CD4-positive, alpha-beta T cell treated with Interleukin-4 for 4 hours (primary cell): ENCODE data around the gene TCEAL8.

Source experiments
- DNase-seq: peaks from one replicate; pipeline ENCODE4 v3.0.0-alpha.2; 2020

The TCEAL8 gene

DNA sequence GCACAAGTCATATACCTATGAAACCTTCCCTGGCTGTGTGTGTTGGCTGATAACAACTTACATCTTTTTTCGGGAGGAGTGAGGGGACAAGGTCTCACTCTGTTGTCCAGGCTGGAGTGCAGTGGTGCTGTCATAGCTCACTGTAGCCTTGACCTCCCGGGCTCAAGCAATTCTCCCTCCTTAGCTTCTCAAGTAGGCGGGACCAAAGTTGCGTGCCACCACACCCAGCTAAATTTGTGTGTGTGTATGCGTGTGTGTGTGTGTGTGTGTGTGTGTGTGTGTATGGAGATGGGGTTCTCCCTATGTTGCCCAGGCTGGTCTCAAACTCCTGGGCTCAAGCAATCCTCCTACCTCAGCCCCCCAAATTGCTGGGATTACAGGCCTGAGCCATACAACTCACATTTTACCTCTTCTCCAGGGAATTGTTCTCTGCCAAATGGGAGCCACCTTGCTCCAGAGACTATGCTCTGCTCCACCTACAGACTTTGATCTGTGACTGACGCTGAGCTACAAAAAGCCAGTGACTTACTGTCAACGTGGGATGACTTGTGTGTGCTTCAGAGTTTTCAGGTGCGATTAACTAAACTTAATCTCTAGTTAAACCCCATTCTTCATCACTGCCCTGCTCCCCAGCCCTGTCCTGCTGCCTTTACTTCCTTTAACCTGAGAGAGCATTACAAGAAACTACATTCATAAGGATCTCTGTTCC is 42.1 kb downstream of the TCEAL8 start:
- no peak for DNase-seq

DNA sequence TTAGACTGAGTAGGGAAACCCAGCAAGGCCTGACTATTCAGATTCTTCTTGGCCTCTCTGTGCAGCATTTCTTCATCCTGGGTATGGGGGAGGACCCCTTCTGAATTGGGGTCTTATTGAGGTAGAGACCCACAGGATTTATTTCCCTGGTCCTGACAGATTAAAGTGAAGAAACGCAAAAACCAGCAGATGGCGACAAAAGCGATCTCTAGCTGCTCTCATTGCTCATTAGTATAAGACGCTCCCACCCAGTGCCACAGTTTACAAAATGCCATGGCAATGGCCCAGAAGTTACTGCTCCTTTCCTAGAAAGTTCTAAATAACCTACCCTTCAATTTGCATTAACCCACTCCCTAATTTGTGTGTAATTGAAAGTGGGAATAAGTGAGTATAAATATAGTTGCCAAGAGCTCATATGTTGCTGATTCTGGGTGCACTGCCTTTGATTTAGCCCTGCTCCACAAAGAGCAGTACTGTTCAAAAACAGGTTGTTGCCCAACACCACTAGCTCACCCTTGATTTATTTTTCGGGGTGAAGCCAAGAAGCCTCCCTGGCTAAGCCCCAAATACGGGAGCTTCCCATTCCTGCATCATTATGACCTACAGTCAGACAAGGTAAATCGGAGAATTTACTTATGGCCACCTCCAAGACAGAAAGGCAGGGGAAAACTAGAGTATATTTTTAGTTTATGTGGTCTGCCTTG is 43.8 kb downstream of the TCEAL8 start:
- DNase-seq = peak; percentile 42

DNA sequence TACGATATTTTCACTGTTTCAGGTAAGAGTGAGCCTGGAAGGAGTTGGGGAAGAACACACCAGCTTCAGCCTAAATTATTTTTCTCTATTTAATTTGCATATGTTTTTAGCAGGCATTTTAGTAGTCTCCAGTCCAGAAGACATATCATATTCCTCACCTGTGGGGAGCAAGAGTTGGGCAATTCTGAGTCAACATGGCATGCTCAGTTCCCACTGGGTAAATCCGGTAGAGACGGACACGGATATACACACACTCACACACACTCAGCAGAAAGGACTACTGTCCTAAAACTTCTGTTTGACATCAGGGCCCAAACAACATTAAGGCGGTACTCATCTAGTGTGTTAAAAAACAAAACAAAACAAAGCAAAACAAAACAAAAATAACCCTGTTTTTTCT is 44.9 kb downstream of the TCEAL8 start:
- DNase-seq = no peak
